Measurements from ENCODE around the gene TEDC1.
"Not testable (repeated sequence)": the region's sequence is repeated elsewhere in the genome, so short reads cannot be mapped to it uniquely, and the experiment has no call there.

Gene TEDC1

GRCh38 chr14:105537580-105538474 is 46.8 kb downstream of the TEDC1 start:
- DNase-seq (ENCODE audit: low read depth in 2 of 2) = peak in 1 of 2 donors; percentile 63

- DNase-seq (ENCODE audit: low read depth in 2 of 2) = no peak
Observed at GRCh38 chr14:105538481-105539049, 47.5 kb downstream of the TEDC1 start.

GRCh38 chr14:105540811-105541210 is 49.8 kb downstream of the TEDC1 start:
- no peak for DNase-seq (ENCODE audit: low read depth in 2 of 2)

GRCh38 chr14:105541218-105541875 is 50.3 kb downstream of the TEDC1 start:
- DNase-seq (ENCODE audit: low read depth in 2 of 2) = no peak

GRCh38 chr14:105545676-105546075 is 54.6 kb downstream of the TEDC1 start:
- not testable (repeated sequence) for DNase-seq (ENCODE audit: low read depth in 2 of 2)

- DNase-seq (ENCODE audit: low read depth in 2 of 2) = not testable (repeated sequence)
Observed at GRCh38 chr14:105546410-105546809, 55.4 kb downstream of the TEDC1 start.

GRCh38 chr14:105547072-105547471 is 56.0 kb downstream of the TEDC1 start:
- not testable (repeated sequence) for DNase-seq (ENCODE audit: low read depth in 2 of 2)

GRCh38 chr14:105547741-105548169 is 56.7 kb downstream of the TEDC1 start:
- no peak for DNase-seq (ENCODE audit: low read depth in 2 of 2)
